HepG2 (cell line): Measurements from ENCODE around the gene HNRNPH2. TPM values are rescaled to one million over a fixed set of nuclear protein-coding genes. Genes with fewer than 3 reads are reported as not detected.

Experiments
- ATAC-seq: fragments of 200-7000 bp; cut with Tn5 transposase; 3 replicates; pipeline ENCODE4 v1.9.1; 2020; ENCODE audit warnings: mild to moderate bottlenecking, moderate library complexity
- BruUV-seq: library from RNA; stranded (reverse); fragments of 400-500 nt; replicated peaks from 2 replicates; lab custom pipeline; 2021; lab: Mats Ljungman, UMichigan
- CTCF ChIA-PET: fragments of 300-600 bp; formaldehyde crosslinking; extraction: SDS; loops from one replicate; lab custom pipeline; 2021; ENCODE audit warnings: low total read pairs, inconsistent platforms, low intra/inter-chr PET ratio; lab: Yijun Ruan, JAX
- POLR2A ChIA-PET: fragments of 350-600 bp; sonication (Branson Sonifier 250); formaldehyde crosslinking; loops from one replicate; lab custom pipeline; 2020; ENCODE audit warnings: antibody characterized with exemption, inconsistent platforms; lab: Yijun Ruan, JAX
- DNase-seq: peaks from one replicate; pipeline ENCODE4 v3.0.0-alpha.2; 2015; ENCODE audit warnings: low spot score
- FAIRE-seq: peaks from 3 replicates; lab custom pipeline; 2011; peaks lifted over from hg19 to GRCh38; lab: Jason Lieb, UNC
- H2AFZ ChIP-seq: one replicate; pipeline ENCODE4 v1.6.1; 2011; ENCODE audit warnings: low read length, inconsistent platforms
- H3K27ac ChIP-seq: fragments of 300-600 bp; 3 replicates; pipeline ENCODE4 v1.8.0; 2011; ENCODE audit warnings: mixed run types, mild to moderate bottlenecking, mixed read lengths, low read length, inconsistent platforms; ENCODE audit not compliant: insufficient read depth; ENCODE audit errors: extremely low read length
- H3K27me3 ChIP-seq, 2 experiments: fragments of 200-600 bp in 1 of 2; 2 replicates in 1 of 2; 3 replicates in 1 of 2; pipeline versions ENCODE4 v1.6.0 to v1.8.0; 2011; ENCODE audit warnings: low read length in 2 of 2, mild to moderate bottlenecking in 2 of 2, moderate library complexity in 2 of 2, inconsistent platforms in 1 of 2; ENCODE audit not compliant: insufficient read depth in 2 of 2, control insufficient read depth in 1 of 2
- H3K36me3 ChIP-seq, 2 experiments: fragments of 200-600 bp in 1 of 2; replicated peaks in 1 of 2; 2 replicates in 1 of 2; 3 replicates in 1 of 2; pipeline versions ENCODE4 v1.5.1 to v1.8.0; 2011; ENCODE audit warnings: low read length in 2 of 2, inconsistent platforms in 1 of 2; ENCODE audit not compliant: insufficient read depth in 2 of 2, control insufficient read depth in 1 of 2
- H3K4me1 ChIP-seq: 2 replicates; pipeline ENCODE4 v1.5.1; 2012; ENCODE audit warnings: low read length, inconsistent platforms; ENCODE audit not compliant: insufficient read depth
- H3K4me2 ChIP-seq: 2 replicates; pipeline ENCODE4 v1.6.0; 2011; ENCODE audit warnings: low read depth, low read length, inconsistent platforms
- H3K4me3 ChIP-seq, 3 experiments: fragments of 200-600 bp in 1 of 3; sonication (generic), shearing (Covaris generic) in 1 of 3; replicated peaks in 1 of 3; 2 replicates each; pipeline ENCODE4 v1.5.1; 2011 to 2016; ENCODE audit warnings: low read length in 3 of 3, inconsistent platforms in 2 of 3, low read depth in 2 of 3, mild to moderate bottlenecking in 2 of 3, control low read depth in 1 of 3, mixed read lengths in 1 of 3; ENCODE audit not compliant: insufficient read depth in 1 of 3
- H3K79me2 ChIP-seq: one replicate; pipeline ENCODE4 v1.6.1; 2011; ENCODE audit warnings: low read length, inconsistent platforms; ENCODE audit not compliant: insufficient read depth
- H3K9ac ChIP-seq: 2 replicates; pipeline ENCODE4 v1.6.0; 2011; ENCODE audit warnings: mild to moderate bottlenecking, low read depth, low read length, inconsistent platforms; ENCODE audit not compliant: insufficient read depth
- H3K9me3 ChIP-seq: 2 replicates; pipeline ENCODE4 v1.5.1; 2012; ENCODE audit warnings: mild to moderate bottlenecking, low read length
- H4K20me1 ChIP-seq: 2 replicates; pipeline ENCODE4 v1.6.0; 2011; ENCODE audit warnings: inconsistent platforms, mild to moderate bottlenecking, low read length, moderate library complexity; ENCODE audit not compliant: insufficient read depth
- BCL3 ChIP-seq: sonication (generic); formaldehyde crosslinking; IDR thresholded peaks from 2 replicates; pipeline ENCODE4 v1.5.1; 2020; ENCODE audit warnings: mild to moderate bottlenecking, missing genetic modification reagents, moderate library complexity
- FOXA3 ChIP-seq: IDR thresholded peaks from 2 replicates; pipeline ENCODE4 v1.6.1; 2016; ENCODE audit warnings: missing genetic modification reagents, missing compliant biosample characterization
- HHEX ChIP-seq: IDR thresholded peaks from 2 replicates; pipeline ENCODE4 v1.6.1; 2016; ENCODE audit warnings: control low read depth
- HMG20A ChIP-seq: IDR thresholded peaks from 2 replicates; pipeline ENCODE4 v1.6.1; 2016; ENCODE audit warnings: borderline replicate concordance
- IKZF1 ChIP-seq: fragments of 450-650 bp; IDR thresholded peaks from 2 replicates; pipeline ENCODE4 v1.7.1; 2016
- MED1 ChIP-seq: sonication (generic); formaldehyde crosslinking; IDR thresholded peaks from 2 replicates; pipeline ENCODE4 v1.4.0; 2020; ENCODE audit warnings: missing genetic modification reagents
- NFIB ChIP-seq: sonication (generic); formaldehyde crosslinking; IDR thresholded peaks from 2 replicates; pipeline ENCODE4 v1.9.0; 2021; ENCODE audit warnings: missing genetic modification reagents, mild to moderate bottlenecking, borderline replicate concordance
- NR2C2 ChIP-seq: sonication (generic); formaldehyde crosslinking; IDR thresholded peaks from 2 replicates; pipeline ENCODE4 v1.4.0; 2020; ENCODE audit warnings: missing genetic modification reagents, mild to moderate bottlenecking, moderate library complexity, borderline replicate concordance
- RARG ChIP-seq: sonication (generic); formaldehyde crosslinking; IDR thresholded peaks from 2 replicates; pipeline ENCODE4 v1.4.0; 2020; ENCODE audit warnings: low read depth, mild to moderate bottlenecking, missing genetic modification reagents
- SYNCRIP ChIP-seq: fragments of 200-400 bp; formaldehyde crosslinking; IDR thresholded peaks from 2 replicates; pipeline ENCODE4 v1.6.1; 2018; ENCODE audit warnings: mild to moderate bottlenecking, low read depth, low read length; ENCODE audit not compliant: insufficient read depth
- TCF7 ChIP-seq: sonication (generic); IDR thresholded peaks from 2 replicates; pipeline ENCODE4 v1.6.1; 2016; ENCODE audit warnings: antibody characterized with exemption, low read depth
- in situ Hi-C: cut with HindIII; loops from 2 replicates; pipeline ENCODE4 v1.10.0; 2017; ENCODE audit warnings: low pct_unique_long_range_greater_than_20kb; ENCODE audit not compliant: extremely low pct_ligation_motif_present
- intact Hi-C: fragments of 100-400 bp; cut with micrococcal nuclease; formaldehyde crosslinking; loops from one replicate; pipeline ENCODE4 v1.10.0; 2022; ENCODE audit not compliant: unreplicated experiment
- polyA plus RNA-seq, 8 experiments: library from polyadenylated mRNA; depleted of rRNA in 3 of 8; stranded (reverse) in 7 of 8; unstranded in 1 of 8; fragments of >200 nt; fragmentation: Illumina TruSeq in 4 of 8; extraction: Trizol in 4 of 8; gene quantifications; 2 replicates each; pipeline versions ENCODE4 v1.2.1 to v1.2.3, GENCODE V29; 2011 to 2016; ENCODE audit warnings: low read depth in 4 of 8, missing spikeins in 1 of 8, mixed read lengths in 1 of 8; ENCODE audit not compliant: insufficient read depth in 1 of 8
- total RNA-seq, 5 experiments: library from RNA; depleted of rRNA; stranded (reverse); fragments of >200 nt; fragmentation: Illumina TruSeq; extraction: Trizol; gene quantifications; 2 replicates each; pipeline ENCODE4 v1.2.3, GENCODE V29; 2016; ENCODE audit warnings: low read depth in 1 of 5

Gene HNRNPH2
- total and polyA plus RNA-seq, 2 of the 13 experiments (the other 11 are each of a cell fraction or from before 2014, with no cell fraction given), result 23.8 to 56.9 TPM

GRCh38 chrX:101368800-101369199 lies 39.2 kb upstream of the HNRNPH2 start:
- no peaks in the 10 kb centered on the region for H3K4me1 ChIP-seq
- no peak overlapping the region for H3K9ac ChIP-seq
- no peaks in the 10 kb centered on the region for H4K20me1 ChIP-seq
- no peak for TF ChIP-seq HMG20A
- no peak for TF ChIP-seq MED1 (CRISPR knock-in tag)
- TF ChIP-seq NR2C2 (CRISPR knock-in tag), result no peak
- no peak for TF ChIP-seq FOXA3
- no peak for TF ChIP-seq TCF7
- TF ChIP-seq NFIB (CRISPR knock-in tag), result no peak
- no peak for TF ChIP-seq SYNCRIP
- TF ChIP-seq BCL3, result no peak
- TF ChIP-seq RARG (CRISPR knock-in tag), result no peak
- no peak for TF ChIP-seq IKZF1
- TF ChIP-seq HHEX (CRISPR knock-in tag), result no peak
- TF ChIP-seq, all 625 proteins: peak for 0
- POLR2A ChIA-PET, result no interaction called here
- Histone ChIP-seq H3K4me3 (no peak overlapping the region), H2AFZ (no peak overlapping the region), H3K4me2 (no peak overlapping the region), H3K27me3 (no peaks in the 10 kb centered on the region), H3K9me3 (no peaks in the 10 kb centered on the region), H3K79me2 (no peaks in the 10 kb centered on the region), H3K27ac (no peak overlapping the region), H3K36me3 (no peaks in the 10 kb centered on the region)
- ATAC-seq (no peak), DNase-seq (no peak), FAIRE-seq (no peak)
- CTCF ChIA-PET, result no interaction called here
- BruUV-seq, result no TSS peak
- in situ Hi-C loops, result no loop called here
- intact Hi-C loops, result no loop called here
